ENCODE results near the gene TRANK1. TPM values are rescaled to one million over a fixed set of nuclear protein-coding genes. Genes with fewer than 3 reads are reported as not detected.
A peak's percentile ranks its signal among the peaks of the same experiment; 100 is the strongest.

Gene TRANK1
- total and polyA plus RNA-seq, 4 donors, result 2.9 to 40.0 (median 10.2) TPM

DNA sequence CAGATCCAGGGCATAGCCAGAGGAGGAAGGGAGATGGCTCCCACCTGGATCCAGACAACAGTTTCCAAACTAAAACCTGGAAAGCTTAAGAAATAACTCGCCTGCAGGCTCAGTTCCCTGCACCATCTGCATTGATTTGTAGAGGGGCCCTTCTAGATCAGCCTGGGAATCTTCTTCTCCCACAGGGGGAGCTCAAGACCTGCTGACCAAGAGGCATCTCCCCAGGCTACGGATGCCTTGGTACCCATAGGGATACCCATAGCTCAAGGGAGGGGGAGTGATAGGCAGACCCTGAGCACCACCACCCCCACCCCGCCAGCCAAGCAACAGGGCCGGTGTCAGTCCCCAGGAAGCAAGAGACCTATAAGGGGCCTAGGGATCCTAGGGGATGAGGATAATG, 152.5 kb downstream of the TRANK1 start:
- no peak overlapping the region for H3K4me3 ChIP-seq (ENCODE audit: low read depth in 1 of 3, low read length in 3 of 3)
- no peak overlapping the region for H3K9ac ChIP-seq (ENCODE audit: low read depth in 1 of 2, low read length in 2 of 2)
- peaks cover 0 to 2% (median 0%) of the 10 kb centered on the region in 4 donors for H3K27me3 ChIP-seq (ENCODE audit: control insufficient read depth in 4 of 4, insufficient read depth in 4 of 4, low read length in 3 of 4)
- WGBS, result 62% methylated on average over 4 of the region's 4 CpGs
- TF ChIP-seq RAD21 (IDR thresholded peaks at IDR 0.05) (peak in 1 of 2 donors; percentile 37), RXRA (IDR thresholded peaks at IDR 0.05) (no peak)
- no peak for DNase-seq (ENCODE audit: low spot score)
- no peak overlapping the region for H3K27ac ChIP-seq (ENCODE audit: low read depth in 1 of 2, low read length in 2 of 2)
- no peaks in the 10 kb centered on the region for H3K4me1 ChIP-seq (ENCODE audit: control insufficient read depth in 4 of 4, insufficient read depth in 4 of 4, low read length in 3 of 4)
- no peaks in the 10 kb centered on the region for H3K36me3 ChIP-seq (ENCODE audit: control insufficient read depth in 4 of 4, insufficient read depth in 3 of 4, low read depth in 1 of 4, low read length in 3 of 4)
- H3K9me3 ChIP-seq (ENCODE audit: control insufficient read depth in 4 of 4, low read length in 3 of 4), result no peaks in the 10 kb centered on the region

DNA sequence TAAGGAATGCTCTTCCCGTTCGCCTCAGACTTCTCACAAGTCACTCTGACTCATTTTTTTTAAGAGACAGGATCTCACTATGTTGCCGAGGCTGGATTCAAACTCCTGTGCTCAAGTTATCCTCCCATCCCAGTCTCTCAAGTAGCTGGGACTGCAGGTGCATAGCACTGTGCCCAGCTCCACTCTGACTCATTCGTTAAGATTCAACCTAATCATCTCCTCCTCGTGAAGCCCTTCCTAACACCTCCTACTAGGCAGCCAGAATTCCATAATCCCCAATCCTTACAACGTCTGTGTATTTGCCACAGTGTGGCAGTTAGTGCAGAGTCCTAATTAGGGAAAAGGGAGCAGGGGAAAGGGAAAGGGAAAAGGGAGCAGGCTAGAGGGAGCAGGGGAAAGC, 154.1 kb downstream of the TRANK1 start:
- TF ChIP-seq, protein P1, sequence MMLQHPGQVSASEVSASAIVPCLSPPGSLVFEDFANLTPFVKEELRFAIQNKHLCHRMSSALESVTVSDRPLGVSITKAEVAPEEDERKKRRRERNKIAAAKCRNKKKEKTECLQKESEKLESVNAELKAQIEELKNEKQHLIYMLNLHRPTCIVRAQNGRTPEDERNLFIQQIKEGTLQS (IDR thresholded peaks at IDR 0.05), result no peak
- TF ChIP-seq GABPA (IDR thresholded peaks at IDR 0.05 in 1 of 2, conservative IDR thresholded peaks at IDR 0.05 in 1 of 2), result no peak
- 59% methylated on average over 6 of the region's 6 CpGs for WGBS
- peaks cover 0 to 2% (median 0%) of the 10 kb centered on the region in 4 donors for H3K27me3 ChIP-seq (ENCODE audit: control insufficient read depth in 4 of 4, insufficient read depth in 4 of 4, low read length in 3 of 4)
- no peaks in the 10 kb centered on the region for H3K4me1 ChIP-seq (ENCODE audit: control insufficient read depth in 4 of 4, insufficient read depth in 4 of 4, low read length in 3 of 4)
- DNase-seq (ENCODE audit: low spot score), result no peak
- no peaks in the 10 kb centered on the region for H3K36me3 ChIP-seq (ENCODE audit: control insufficient read depth in 4 of 4, insufficient read depth in 3 of 4, low read depth in 1 of 4, low read length in 3 of 4)
- no peak overlapping the region for H3K4me3 ChIP-seq (ENCODE audit: low read depth in 1 of 3, low read length in 3 of 3)
- H3K9ac ChIP-seq (ENCODE audit: low read depth in 1 of 2, low read length in 2 of 2), result no peak overlapping the region
- no peak overlapping the region for H3K27ac ChIP-seq (ENCODE audit: low read depth in 1 of 2, low read length in 2 of 2)
- H3K9me3 ChIP-seq (ENCODE audit: control insufficient read depth in 4 of 4, low read length in 3 of 4), result no peaks in the 10 kb centered on the region

DNA sequence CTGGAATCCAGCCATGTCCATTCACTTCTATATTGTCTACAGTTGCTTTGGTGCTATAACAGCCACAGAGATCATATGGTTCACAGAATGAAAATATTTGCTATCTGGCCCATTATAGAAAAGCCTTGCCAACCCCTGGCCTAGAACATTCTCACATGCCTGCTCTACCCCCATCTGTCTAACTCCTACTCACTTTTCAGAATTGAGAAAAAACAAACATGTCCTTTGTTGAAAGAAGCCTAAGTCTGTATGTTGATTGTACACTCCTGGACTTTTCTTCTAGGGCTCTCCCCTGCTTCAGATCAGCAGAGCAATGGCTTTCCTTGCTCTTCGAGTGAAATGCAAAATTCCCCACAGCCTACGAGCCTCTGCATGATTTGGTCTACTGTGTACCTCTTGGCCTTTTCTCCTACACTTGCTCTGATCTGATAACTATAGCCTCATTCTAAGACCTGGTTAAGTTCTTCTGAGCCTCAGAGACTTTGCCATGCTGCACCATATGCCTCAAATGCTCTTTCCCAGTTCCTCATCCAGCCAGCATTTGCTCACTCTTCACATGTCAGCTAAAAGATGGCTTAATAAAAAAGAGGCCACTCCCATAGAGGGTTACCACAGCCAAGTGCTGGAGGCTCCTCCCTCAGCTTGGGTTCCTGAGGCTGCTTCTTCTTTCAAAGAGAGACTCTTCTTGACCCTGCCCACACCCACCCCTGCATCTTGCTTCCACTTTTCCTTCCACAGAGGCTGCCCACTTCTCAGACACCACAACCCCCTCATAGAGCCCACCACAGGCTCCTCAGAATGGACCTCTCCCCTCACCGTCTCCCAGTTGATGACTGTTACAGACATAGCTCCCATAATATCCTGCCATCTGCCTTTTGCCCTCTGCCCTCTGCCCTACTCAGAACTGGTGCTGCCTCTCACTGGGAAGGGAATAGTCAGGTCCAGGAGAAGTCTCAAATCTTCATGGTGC, 157.6 kb downstream of the TRANK1 start:
- Histone ChIP-seq H3K27me3 (ENCODE audit: control insufficient read depth in 4 of 4, insufficient read depth in 4 of 4, low read length in 3 of 4) (peaks cover 0 to 2% (median 0%) of the 10 kb centered on the region in 4 donors), H3K27ac (ENCODE audit: low read depth in 1 of 2, low read length in 2 of 2) (no peak overlapping the region), H3K9me3 (ENCODE audit: control insufficient read depth in 4 of 4, low read length in 3 of 4) (no peaks in the 10 kb centered on the region), H3K9ac (ENCODE audit: low read depth in 1 of 2, low read length in 2 of 2) (no peak overlapping the region), H3K4me3 (ENCODE audit: low read depth in 1 of 3, low read length in 3 of 3) (no peak overlapping the region), H3K4me1 (ENCODE audit: control insufficient read depth in 4 of 4, insufficient read depth in 4 of 4, low read length in 3 of 4) (no peaks in the 10 kb centered on the region), H3K36me3 (ENCODE audit: control insufficient read depth in 4 of 4, insufficient read depth in 3 of 4, low read depth in 1 of 4, low read length in 3 of 4) (no peaks in the 10 kb centered on the region)
- DNase-seq (ENCODE audit: low spot score), result no peak
- TF ChIP-seq, protein P1 (IDR thresholded peaks at IDR 0.05), result no peak
- no peak for TF ChIP-seq GABPA (IDR thresholded peaks at IDR 0.05 in 1 of 2, conservative IDR thresholded peaks at IDR 0.05 in 1 of 2)
- no peak for TF ChIP-seq SP1 (IDR thresholded peaks at IDR 0.05)
- TF ChIP-seq EGR1 (IDR thresholded peaks at IDR 0.05; ENCODE audit: low read depth in 2 of 2), result no peak
- TF ChIP-seq FOXA1 (IDR thresholded peaks at IDR 0.05), result no peak
- TF ChIP-seq, protein P2, sequence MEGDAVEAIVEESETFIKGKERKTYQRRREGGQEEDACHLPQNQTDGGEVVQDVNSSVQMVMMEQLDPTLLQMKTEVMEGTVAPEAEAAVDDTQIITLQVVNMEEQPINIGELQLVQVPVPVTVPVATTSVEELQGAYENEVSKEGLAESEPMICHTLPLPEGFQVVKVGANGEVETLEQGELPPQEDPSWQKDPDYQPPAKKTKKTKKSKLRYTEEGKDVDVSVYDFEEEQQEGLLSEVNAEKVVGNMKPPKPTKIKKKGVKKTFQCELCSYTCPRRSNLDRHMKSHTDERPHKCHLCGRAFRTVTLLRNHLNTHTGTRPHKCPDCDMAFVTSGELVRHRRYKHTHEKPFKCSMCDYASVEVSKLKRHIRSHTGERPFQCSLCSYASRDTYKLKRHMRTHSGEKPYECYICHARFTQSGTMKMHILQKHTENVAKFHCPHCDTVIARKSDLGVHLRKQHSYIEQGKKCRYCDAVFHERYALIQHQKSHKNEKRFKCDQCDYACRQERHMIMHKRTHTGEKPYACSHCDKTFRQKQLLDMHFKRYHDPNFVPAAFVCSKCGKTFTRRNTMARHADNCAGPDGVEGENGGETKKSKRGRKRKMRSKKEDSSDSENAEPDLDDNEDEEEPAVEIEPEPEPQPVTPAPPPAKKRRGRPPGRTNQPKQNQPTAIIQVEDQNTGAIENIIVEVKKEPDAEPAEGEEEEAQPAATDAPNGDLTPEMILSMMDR (IDR thresholded peaks at IDR 0.05; ENCODE audit: low read depth, low read length, missing input control), result no peak
- TF ChIP-seq YY1 (IDR thresholded peaks at IDR 0.05), result no peak
- no peak for TF ChIP-seq NR2F2 (IDR thresholded peaks at IDR 0.05)
- TF ChIP-seq, protein P3, sequence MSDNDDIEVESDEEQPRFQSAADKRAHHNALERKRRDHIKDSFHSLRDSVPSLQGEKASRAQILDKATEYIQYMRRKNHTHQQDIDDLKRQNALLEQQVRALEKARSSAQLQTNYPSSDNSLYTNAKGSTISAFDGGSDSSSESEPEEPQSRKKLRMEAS (IDR thresholded peaks at IDR 0.05), result no peak
- WGBS, result 72% methylated on average over 3 of the region's 3 CpGs
